SU-DHL-6 (cell line): Measurements from ENCODE around the gene LRWD1.

Experiments used
- H2AFZ ChIP-seq: fragments of 200-600 bp; sonication (generic); 2 replicates; pipeline ENCODE4 v1.6.1; 2014; ENCODE audit warnings: low read depth, mild to moderate bottlenecking, moderate library complexity, mixed read lengths, antibody characterized with exemption, low read length; ENCODE audit not compliant: severe bottlenecking
- H3F3A ChIP-seq: fragments of 200-600 bp; shearing (Covaris generic); 2 replicates; pipeline ENCODE4 v1.6.0; 2016; ENCODE audit warnings: antibody characterized with exemption, mild to moderate bottlenecking; ENCODE audit not compliant: insufficient read depth
- H3K27ac ChIP-seq: fragments of 200-600 bp; sonication (generic); 2 replicates; pipeline ENCODE4 v1.5.1; 2016; ENCODE audit warnings: low read depth, mild to moderate bottlenecking, low read length, moderate library complexity, mixed read lengths
- H3K27me3 ChIP-seq: fragments of 200-600 bp; sonication (generic), shearing (Covaris generic); 2 replicates; pipeline ENCODE4 v1.6.0; 2014; ENCODE audit warnings: mild to moderate bottlenecking, low read length
- H3K36me3 ChIP-seq: fragments of 200-600 bp; sonication (generic); 2 replicates; pipeline ENCODE4 v1.6.1; 2014; ENCODE audit warnings: mild to moderate bottlenecking, low read length, mixed read lengths
- H3K4me2 ChIP-seq: fragments of 300-600, 200-600 bp; shearing (Covaris generic), sonication (generic); 2 replicates; pipeline ENCODE4 v1.6.0; 2014; ENCODE audit warnings: low read length, low read depth, mild to moderate bottlenecking; ENCODE audit not compliant: poor library complexity, severe bottlenecking
- H3K4me3 ChIP-seq: fragments of 200-600 bp; sonication (generic); 2 replicates; pipeline ENCODE4 v1.5.1; 2014; ENCODE audit warnings: antibody characterized with exemption, low read length, mild to moderate bottlenecking, mixed read lengths; ENCODE audit not compliant: insufficient read depth, poor library complexity, severe bottlenecking
- H3K79me2 ChIP-seq: fragments of 200-600 bp; sonication (generic); 2 replicates; pipeline ENCODE4 v1.6.1; 2014; ENCODE audit warnings: mild to moderate bottlenecking, low read length, moderate library complexity; ENCODE audit not compliant: insufficient read depth
- H3K9ac ChIP-seq: fragments of 200-600 bp; sonication (generic); 2 replicates; pipeline ENCODE4 v1.7.0; 2014; ENCODE audit warnings: mild to moderate bottlenecking, low read length
- H3K9me2 ChIP-seq: fragments of 200-600 bp; sonication (generic); replicated peaks from 2 replicates; pipeline ENCODE4 v1.6.1; 2014; ENCODE audit warnings: low read length; ENCODE audit not compliant: insufficient read depth
- H3K9me3 ChIP-seq: fragments of 200-600 bp; sonication (generic); 2 replicates; pipeline ENCODE4 v1.6.1; 2014; ENCODE audit warnings: low read length, mixed read lengths; ENCODE audit not compliant: insufficient read depth
- H4K20me1 ChIP-seq: fragments of 200-600 bp; sonication (generic); 2 replicates; pipeline ENCODE4 v1.6.1; 2014; ENCODE audit warnings: low read depth, mild to moderate bottlenecking, antibody characterized with exemption, low read length, moderate library complexity, mixed read lengths
- EZH2phosphoT487 ChIP-seq: fragments of 200-600 bp; sonication (generic), shearing (Covaris generic); conservative IDR thresholded peaks from 2 replicates; pipeline ENCODE4 v1.6.1; 2018; ENCODE audit warnings: mild to moderate bottlenecking, antibody characterized with exemption, low read length, moderate library complexity, mixed read lengths
- TF ChIP-seq, protein P1 (sequence below): fragments of 200-600 bp; sonication (generic); IDR thresholded peaks from one replicate; pipeline ENCODE4 v1.5.1; 2017; ENCODE audit warnings: antibody characterized with exemption, mild to moderate bottlenecking, low read length, moderate library complexity; ENCODE audit not compliant: insufficient read depth, poor library complexity, severe bottlenecking

The LRWD1 gene

GRCh38 chr7:102417105-102417504, 47.7 kb upstream of the LRWD1 start:
- Histone ChIP-seq H3K9me2 (no peaks in the 10 kb centered on the region), H3K9me3 (no peaks in the 10 kb centered on the region), H3K36me3 (peaks cover 26% of the 10 kb centered on the region), H3K4me2 (no peak overlapping the region), H2AFZ (no peak overlapping the region), H3K9ac (no peak overlapping the region), H3K4me3 (no peak overlapping the region), H3K79me2 (peaks cover 26% of the 10 kb centered on the region), H4K20me1 (no peaks in the 10 kb centered on the region), H3F3A (peaks cover 28% of the 10 kb centered on the region), H3K27ac (no peak overlapping the region), H3K27me3 (no peaks in the 10 kb centered on the region)
- no peak for TF ChIP-seq EZH2phosphoT487
- TF ChIP-seq, protein P1, sequence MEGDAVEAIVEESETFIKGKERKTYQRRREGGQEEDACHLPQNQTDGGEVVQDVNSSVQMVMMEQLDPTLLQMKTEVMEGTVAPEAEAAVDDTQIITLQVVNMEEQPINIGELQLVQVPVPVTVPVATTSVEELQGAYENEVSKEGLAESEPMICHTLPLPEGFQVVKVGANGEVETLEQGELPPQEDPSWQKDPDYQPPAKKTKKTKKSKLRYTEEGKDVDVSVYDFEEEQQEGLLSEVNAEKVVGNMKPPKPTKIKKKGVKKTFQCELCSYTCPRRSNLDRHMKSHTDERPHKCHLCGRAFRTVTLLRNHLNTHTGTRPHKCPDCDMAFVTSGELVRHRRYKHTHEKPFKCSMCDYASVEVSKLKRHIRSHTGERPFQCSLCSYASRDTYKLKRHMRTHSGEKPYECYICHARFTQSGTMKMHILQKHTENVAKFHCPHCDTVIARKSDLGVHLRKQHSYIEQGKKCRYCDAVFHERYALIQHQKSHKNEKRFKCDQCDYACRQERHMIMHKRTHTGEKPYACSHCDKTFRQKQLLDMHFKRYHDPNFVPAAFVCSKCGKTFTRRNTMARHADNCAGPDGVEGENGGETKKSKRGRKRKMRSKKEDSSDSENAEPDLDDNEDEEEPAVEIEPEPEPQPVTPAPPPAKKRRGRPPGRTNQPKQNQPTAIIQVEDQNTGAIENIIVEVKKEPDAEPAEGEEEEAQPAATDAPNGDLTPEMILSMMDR: no peak

- Histone ChIP-seq H3K9me2 (no peaks in the 10 kb centered on the region), H3K9ac (no peak overlapping the region), H3K4me2 (no peak overlapping the region), H3K4me3 (no peak overlapping the region), H3K27ac (peak overlapping the region; percentile 2; the same call in 1 of the 2 replicates), H3K27me3 (no peaks in the 10 kb centered on the region), H4K20me1 (no peaks in the 10 kb centered on the region), H3F3A (peaks cover 36% of the 10 kb centered on the region), H3K79me2 (peaks cover 13% of the 10 kb centered on the region; the same call in 1 of the 2 replicates), H3K36me3 (peaks cover 15% of the 10 kb centered on the region), H2AFZ (no peak overlapping the region), H3K9me3 (no peaks in the 10 kb centered on the region)
- no peak for TF ChIP-seq EZH2phosphoT487
- TF ChIP-seq, protein P1: no peak
Observed at GRCh38 chr7:102418592-102418991, 46.2 kb upstream of the LRWD1 start.

GRCh38 chr7:102421706-102422240, 43.0 kb upstream of the LRWD1 start:
- Histone ChIP-seq H3F3A (peaks cover 59% of the 10 kb centered on the region), H3K27ac (peak overlapping the region; percentile 78), H3K79me2 (peaks cover 5% of the 10 kb centered on the region; the same call in 1 of the 2 replicates), H3K27me3 (no peaks in the 10 kb centered on the region), H2AFZ (no peak overlapping the region), H4K20me1 (no peaks in the 10 kb centered on the region), H3K4me3 (no peak overlapping the region), H3K9me2 (no peaks in the 10 kb centered on the region), H3K9ac (no peak overlapping the region), H3K4me2 (no peak overlapping the region), H3K36me3 (peaks cover 4% of the 10 kb centered on the region; the same call in 1 of the 2 replicates), H3K9me3 (no peaks in the 10 kb centered on the region)
- no peak for TF ChIP-seq EZH2phosphoT487
- TF ChIP-seq, protein P1: no peak
